H1 (cell line): Measurements from ENCODE around the gene GBE1. TPM values are rescaled to one million over a fixed set of nuclear protein-coding genes. Genes with fewer than 3 reads are reported as not detected.

Experiments used
- CTCF ChIA-PET: fragments of 300-600 bp; sonication (Branson Sonifier 250); formaldehyde crosslinking; loops from one replicate; lab custom pipeline; 2021; ENCODE audit not compliant: partially characterized antibody; lab: Charles Lee
- POLR2A ChIA-PET: fragments of 300-600 bp; sonication (Branson Sonifier 250); formaldehyde crosslinking; loops from one replicate; lab custom pipeline; 2021; ENCODE audit warnings: inconsistent platforms; ENCODE audit not compliant: partially characterized antibody; lab: Charles Lee
- DNase-seq, 2 experiments: peaks; one replicate each; pipeline versions ENCODE4 v3.0.0 to v3.0.0-alpha.2; 2010 to 2022; ENCODE audit warnings: low spot score in 2 of 2, low read depth in 1 of 2, mixed read lengths in 1 of 2
- FAIRE-seq: peaks from 2 replicates; lab custom pipeline; 2011; peaks lifted over from hg19 to GRCh38; lab: Jason Lieb, UNC
- H2AFZ ChIP-seq: 2 replicates; pipeline ENCODE4 v1.8.1; 2012; ENCODE audit warnings: low read length, inconsistent platforms
- H2AK5ac ChIP-seq: 2 replicates; pipeline ENCODE4 v1.6.1; 2013; ENCODE audit warnings: low read depth, low read length
- H2BK120ac ChIP-seq: replicated peaks from 2 replicates; pipeline ENCODE3; 2013; ENCODE audit warnings: low read depth, low read length, inconsistent platforms
- H2BK12ac ChIP-seq: 2 replicates; pipeline ENCODE4 v1.6.1; 2013; ENCODE audit warnings: low read depth, low read length
- H2BK15ac ChIP-seq: 2 replicates; pipeline ENCODE4 v1.6.1; 2013; ENCODE audit warnings: low read length
- H2BK20ac ChIP-seq: 2 replicates; pipeline ENCODE4 v1.6.1; 2013; ENCODE audit warnings: low read length
- H2BK5ac ChIP-seq: 2 replicates; pipeline ENCODE4 v1.6.1; 2013; ENCODE audit warnings: low read depth, low read length
- H3K14ac ChIP-seq: 2 replicates; pipeline ENCODE4 v1.6.1; 2013; ENCODE audit warnings: inconsistent platforms; ENCODE audit not compliant: insufficient read length
- H3K18ac ChIP-seq: 2 replicates; pipeline ENCODE4 v1.6.1; 2013; ENCODE audit warnings: low read length; ENCODE audit errors: extremely low read depth
- H3K23ac ChIP-seq: 2 replicates; pipeline ENCODE4 v1.6.1; 2013; ENCODE audit warnings: inconsistent platforms; ENCODE audit not compliant: insufficient read length
- H3K23me2 ChIP-seq: 2 replicates; pipeline ENCODE4 v1.6.1; 2013; ENCODE audit warnings: low read depth, low read length
- H3K27ac ChIP-seq: 2 replicates; pipeline ENCODE4 v1.6.1; 2011; ENCODE audit warnings: low read depth, low read length, inconsistent platforms
- H3K27me3 ChIP-seq, 4 experiments: replicated peaks in 1 of 4; 1 replicate in 1 of 4; 2 replicates in 3 of 4; pipeline versions ENCODE4 v1.6.1 to v1.8.1; 2011 to 2013; ENCODE audit warnings: low read length in 3 of 4, mild to moderate bottlenecking in 3 of 4, inconsistent platforms in 2 of 4, mixed read lengths in 2 of 4, moderate library complexity in 1 of 4; ENCODE audit not compliant: control insufficient read depth in 3 of 4, insufficient read depth in 3 of 4; ENCODE audit errors: extremely low read depth in 1 of 4
- H3K36me3 ChIP-seq, 4 experiments: 2 replicates each; pipeline versions ENCODE4 v1.6.1 to v1.8.1; 2011 to 2013; ENCODE audit warnings: mild to moderate bottlenecking in 4 of 4, low read length in 3 of 4, moderate library complexity in 2 of 4, control low read depth in 1 of 4, inconsistent platforms in 1 of 4; ENCODE audit not compliant: insufficient read depth in 4 of 4, control insufficient read depth in 2 of 4
- H3K4ac ChIP-seq: replicated peaks from 2 replicates; pipeline ENCODE3; 2013; ENCODE audit warnings: low read length, low read depth, mixed read lengths, inconsistent platforms; ENCODE audit not compliant: insufficient read length
- H3K4me1 ChIP-seq, 4 experiments: replicated peaks in 1 of 4; 1 replicate in 1 of 4; 2 replicates in 3 of 4; pipeline versions ENCODE4 v1.6.1 to v1.8.1; 2011 to 2013; ENCODE audit warnings: low read length in 3 of 4, inconsistent platforms in 2 of 4, mixed read lengths in 1 of 4; ENCODE audit not compliant: insufficient read depth in 4 of 4, control insufficient read depth in 3 of 4
- H3K4me2 ChIP-seq, 2 experiments: 2 replicates each; pipeline versions ENCODE4 v1.6.1 to v1.8.1; 2011 to 2013; ENCODE audit warnings: low read depth in 2 of 2, low read length in 2 of 2, control low read depth in 1 of 2, inconsistent platforms in 1 of 2, mild to moderate bottlenecking in 1 of 2; ENCODE audit not compliant: insufficient read depth in 1 of 2
- H3K4me3 ChIP-seq, 4 experiments: fragments of 200-600, 300-600 bp in 1 of 4; sonication (generic), shearing (Covaris generic), sonication (Bioruptor Twin) in 1 of 4; 2 replicates each; pipeline versions ENCODE4 v1.5.1 to v1.8.1; 2011 to 2016; ENCODE audit warnings: low read length in 4 of 4, low read depth in 3 of 4, control low read depth in 2 of 4, inconsistent platforms in 2 of 4, mild to moderate bottlenecking in 2 of 4, mixed read lengths in 1 of 4, moderate library complexity in 1 of 4; ENCODE audit not compliant: insufficient read depth in 2 of 4; ENCODE audit errors: extremely low read depth in 1 of 4
- H3K56ac ChIP-seq: replicated peaks from 2 replicates; pipeline ENCODE3; 2013; ENCODE audit warnings: low read depth, mild to moderate bottlenecking, mixed read lengths, low read length, inconsistent platforms; ENCODE audit not compliant: insufficient read length
- H3K79me1 ChIP-seq: 2 replicates; pipeline ENCODE4 v1.6.1; 2013; ENCODE audit warnings: low read depth, low read length, control low read depth
- H3K79me2 ChIP-seq, 2 experiments: 2 replicates each; pipeline versions ENCODE4 v1.6.1 to v1.8.1; 2012 to 2013; ENCODE audit warnings: low read length in 2 of 2, mild to moderate bottlenecking in 2 of 2, inconsistent platforms in 1 of 2; ENCODE audit not compliant: insufficient read depth in 2 of 2, control insufficient read depth in 1 of 2
- H3K9ac ChIP-seq, 4 experiments: replicated peaks in 1 of 4; 1 replicate in 1 of 4; 2 replicates in 3 of 4; pipeline versions ENCODE4 v1.6.1 to v1.8.1; 2011 to 2013; ENCODE audit warnings: low read depth in 3 of 4, low read length in 3 of 4, control low read depth in 2 of 4, mild to moderate bottlenecking in 2 of 4, moderate library complexity in 2 of 4, inconsistent platforms in 1 of 4; ENCODE audit errors: extremely low read depth in 1 of 4
- H3K9me3 ChIP-seq, 2 experiments: 2 replicates each; pipeline versions ENCODE4 v1.6.1 to v1.8.1; 2012 to 2013; ENCODE audit warnings: mild to moderate bottlenecking in 2 of 2, moderate library complexity in 2 of 2, control low read depth in 1 of 2, inconsistent platforms in 1 of 2, low read depth in 1 of 2, low read length in 1 of 2, mixed read lengths in 1 of 2; ENCODE audit not compliant: insufficient read depth in 2 of 2
- H4K20me1 ChIP-seq, 2 experiments: replicated peaks in 1 of 2; 2 replicates each; pipeline versions ENCODE3 to v1.8.1; 2011 to 2013; ENCODE audit warnings: inconsistent platforms in 2 of 2, low read length in 2 of 2, mild to moderate bottlenecking in 1 of 2; ENCODE audit not compliant: insufficient read depth in 2 of 2, control insufficient read depth in 1 of 2
- H4K5ac ChIP-seq: 2 replicates; pipeline ENCODE4 v1.6.1; 2013; ENCODE audit warnings: low read length, low read depth, mixed read lengths, inconsistent platforms; ENCODE audit not compliant: insufficient read length
- H4K8ac ChIP-seq: 2 replicates; pipeline ENCODE4 v1.8.0; 2013; ENCODE audit warnings: mild to moderate bottlenecking, moderate library complexity, low read length, inconsistent platforms; ENCODE audit not compliant: insufficient read depth; ENCODE audit errors: extremely low read depth
- H4K91ac ChIP-seq: replicated peaks from 2 replicates; pipeline ENCODE3; 2013; ENCODE audit warnings: low read length, mixed read lengths, inconsistent platforms; ENCODE audit not compliant: insufficient read length
- BACH1 ChIP-seq: IDR thresholded peaks from 2 replicates; pipeline ENCODE4 v1.6.1; 2012; ENCODE audit warnings: low read length, improper control_type of control experiment
- CBX5 ChIP-seq: fragments of 300-800, 300-1000 bp; sonication (generic); IDR thresholded peaks from 2 replicates; pipeline ENCODE4 v1.7.1; 2016; ENCODE audit warnings: antibody characterized with exemption, low read length, low read depth
- KDM1A ChIP-seq: fragments of 200-600, 300-600 bp; sonication (generic); IDR thresholded peaks from 2 replicates; pipeline ENCODE4 v1.7.1; 2016; ENCODE audit warnings: mild to moderate bottlenecking, low read length, borderline replicate concordance
- KDM4A ChIP-seq: IDR thresholded peaks from one replicate; pipeline ENCODE4 v1.7.1; 2012; ENCODE audit warnings: low read depth, mild to moderate bottlenecking, moderate library complexity, low read length, inconsistent platforms; ENCODE audit not compliant: severe bottlenecking
- NRF1 ChIP-seq: IDR thresholded peaks from 2 replicates; pipeline ENCODE4 v1.6.1; 2011; ENCODE audit warnings: mild to moderate bottlenecking, low read depth, low read length, improper control_type of control experiment
- RNF2 ChIP-seq: fragments of 200-900, 300-1000 bp; sonication (generic); IDR thresholded peaks from 2 replicates; pipeline ENCODE4 v1.7.1; 2016; ENCODE audit warnings: borderline replicate concordance, low read depth, mild to moderate bottlenecking, antibody characterized with exemption, low read length; ENCODE audit not compliant: poor library complexity, severe bottlenecking; ENCODE audit errors: missing control alignments
- SIN3A ChIP-seq, 2 experiments: IDR thresholded peaks in 1 of 2; conservative IDR thresholded peaks in 1 of 2; 2 replicates each; pipeline ENCODE4 v1.6.1; 2011 to 2012; ENCODE audit warnings: low read length in 2 of 2, improper control_type of control experiment in 1 of 2, low read depth in 1 of 2, mild to moderate bottlenecking in 1 of 2
- TBP ChIP-seq: IDR thresholded peaks from 2 replicates; pipeline ENCODE4 v1.6.1; 2011; ENCODE audit warnings: low read depth, low read length, improper control_type of control experiment
- USF2 ChIP-seq: IDR thresholded peaks from 2 replicates; pipeline ENCODE4 v1.6.1; 2011; ENCODE audit warnings: low read length, improper control_type of control experiment
- polyA plus RNA-seq, 7 experiments: library from polyadenylated mRNA; depleted of rRNA in 3 of 7; stranded (reverse) in 5 of 7; unstranded in 2 of 7; fragments of >200 nt in 5 of 7; fragments of 200-250 nt in 2 of 7; gene quantifications; 1 replicate in 5 of 7; 2 replicates in 1 of 7; 4 replicates in 1 of 7; pipeline versions ENCODE4 v1.2.1 to v1.2.3, GENCODE V29; 2011 to 2013; ENCODE audit warnings: missing spikeins in 2 of 7, mixed read lengths in 2 of 7
- total RNA-seq: library from RNA; stranded (reverse); fragmentation: NEBNext Ultra II Directional; extraction: Animal tissue kit (Norgen Biotek cat#: 25700); gene quantifications from 2 replicates; pipeline ENCODE4 v1.2.1, GENCODE V29; 2021

GBE1 gene
- total and polyA plus RNA-seq, 2 of the 8 experiments (the other 6 are each of a cell fraction or from before 2014, with no cell fraction given): 3.3 to 7.3 TPM

GRCh38 chr3:81707996-81708395 lies 53.4 kb downstream of the GBE1 start:
- Histone ChIP-seq H2BK20ac (no peak overlapping the region), H2BK5ac (no peak overlapping the region), H4K91ac (no peak overlapping the region), H2BK120ac (no peak overlapping the region), H4K20me1 (no peaks in the 10 kb centered on the region), H3K23me2 (no peaks in the 10 kb centered on the region), H3K56ac (no peak overlapping the region), H3K18ac (no peak overlapping the region), H2BK15ac (no peak overlapping the region), H3K9ac (no peak overlapping the region), H3K23ac (no peak overlapping the region), H3K27me3 (no peaks in the 10 kb centered on the region), H4K8ac (no peak overlapping the region)
- DNase-seq: no peak
- TF ChIP-seq NRF1: no peak
- no peak for TF ChIP-seq SIN3A (conservative IDR thresholded peaks at IDR 0.05 in 1 of 2, IDR thresholded peaks at IDR 0.05 in 1 of 2; ENCODE audit: low read depth in 1 of 2, low read length in 2 of 2)
- no peak for TF ChIP-seq BACH1
- TF ChIP-seq USF2: no peak
- no peak for TF ChIP-seq RNF2
- TF ChIP-seq TBP: no peak
- no peak for TF ChIP-seq KDM4A
- no peak for TF ChIP-seq CBX5
- TF ChIP-seq KDM1A: no peak
- TF ChIP-seq, all 59 proteins: peak for 0
- Histone ChIP-seq H3K14ac (no peak overlapping the region), H3K79me1 (no peaks in the 10 kb centered on the region), H3K4me1 (no peaks in the 10 kb centered on the region), H4K5ac (no peak overlapping the region), H3K4me2 (no peak overlapping the region), H3K79me2 (no peaks in the 10 kb centered on the region), H3K36me3 (no peaks in the 10 kb centered on the region), H3K27ac (no peak overlapping the region), H2BK12ac (no peak overlapping the region), H3K4ac (no peak overlapping the region), H3K9me3 (no peaks in the 10 kb centered on the region), H2AK5ac (no peak overlapping the region), H2AFZ (no peak overlapping the region), H3K4me3 (no peak overlapping the region)
- FAIRE-seq: no peak
- ChIA-PET POLR2A (no interaction called here), CTCF (no interaction called here)
